ENCODE data around the gene C15orf40.
A peak's percentile ranks its signal among the peaks of the same experiment; 100 is the strongest.

The C15orf40 gene

DNA sequence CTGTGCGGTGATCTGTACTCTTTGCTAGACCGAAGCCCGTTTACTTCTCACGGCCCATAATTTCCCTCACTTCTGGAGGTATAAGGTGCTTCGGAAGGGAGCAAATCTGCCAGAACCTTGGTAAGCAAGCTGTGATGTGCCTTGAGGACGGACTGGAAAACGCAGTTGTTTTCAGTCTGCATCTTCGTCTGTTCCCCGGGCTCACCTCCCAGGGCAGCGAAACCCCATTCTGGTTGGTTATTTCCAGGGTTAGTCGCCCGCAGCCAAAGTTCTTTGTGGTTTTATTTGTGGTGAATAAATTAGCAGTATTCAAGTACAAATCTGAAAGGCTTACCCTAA lies 25.0 kb downstream of the C15orf40 start:
- WGBS, 2 donors (ENCODE audit: extremely low coverage in 2 of 2, insufficient read length in 2 of 2, insufficient replicate concordance in 1 of 2) = no CpG with 5 or more reads among the region's 12 CpGs
- peaks cover 5 to 7% of the 10 kb centered on the region in 2 donors for H3K4me1 ChIP-seq (ENCODE audit: control insufficient read depth in 2 of 2, insufficient read depth in 1 of 2, low read depth in 1 of 2, low read length in 2 of 2)
- peak overlapping the region; percentile 74 to 86 for H3K4me3 ChIP-seq (ENCODE audit: low read length in 2 of 2)

DNA sequence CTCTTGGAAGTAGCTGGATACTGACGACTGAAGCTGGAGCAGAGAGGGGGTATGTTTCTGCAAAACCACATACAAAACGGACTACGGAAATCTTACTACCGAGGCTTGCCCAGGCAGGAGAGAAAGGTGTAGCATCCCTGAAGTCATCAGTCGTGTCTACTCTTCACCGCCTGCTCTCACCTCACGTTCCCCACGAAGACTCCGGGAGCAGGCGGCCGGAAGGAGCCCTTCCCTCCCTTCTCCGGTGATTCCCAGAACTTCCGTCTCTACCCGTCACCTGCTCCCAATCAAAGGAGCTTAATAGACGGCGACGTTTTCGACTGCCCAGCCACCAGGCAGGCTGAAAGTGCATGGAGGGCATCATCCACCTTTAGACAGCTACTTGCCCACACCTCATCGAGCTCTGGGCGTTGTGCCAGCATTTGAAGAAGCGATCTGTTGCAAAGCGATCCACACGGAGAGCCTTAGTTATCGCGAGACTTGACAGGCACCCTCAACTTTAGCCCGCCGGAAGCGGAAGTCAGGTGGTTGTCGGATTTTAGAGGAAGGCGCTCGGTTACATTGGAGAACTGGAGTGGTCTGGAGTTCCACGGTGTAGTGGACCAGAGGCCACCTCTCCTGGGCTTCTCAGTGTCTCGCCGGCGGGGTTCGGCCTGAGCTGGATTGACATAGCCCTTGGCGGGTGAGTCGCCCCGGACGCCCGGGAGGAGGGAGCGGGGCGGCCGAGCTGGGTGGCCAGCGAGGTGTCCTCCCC lies 25.6 kb downstream of the C15orf40 start, which contains the start of gene RAMAC:
Gene RAMAC, plus strand, starts transcription at position 523 of the 754 bp plus-strand sequence. CDS start 2,809 bp downstream, outside the sequence.
- Histone ChIP-seq H2BK12ac (ENCODE audit: low read length) (no peak within 1 kb of the TSS), H3K4me1 (ENCODE audit: control insufficient read depth in 2 of 2, insufficient read depth in 1 of 2, low read depth in 1 of 2, low read length in 2 of 2) (peaks cover 9 to 10% of the 10 kb centered on the region in 2 donors), H3K27ac (replicated peaks; ENCODE audit: low read length) (no peak within 1 kb of the TSS), H4K91ac (ENCODE audit: low read depth, low read length, poor library complexity) (no peak within 1 kb of the TSS), H3K18ac (ENCODE audit: low read length) (peak within 1 kb of the TSS; percentile 95), H3K23ac (ENCODE audit: low read depth, low read length, poor library complexity) (peak within 1 kb of the TSS; percentile 67), H3K36me3 (replicated peaks in 1 of 2; ENCODE audit: control insufficient read depth in 2 of 2, insufficient read depth in 2 of 2, low read length in 2 of 2) (peaks cover 2 to 36% of the 10 kb centered on the region in 2 donors), H2BK5ac (ENCODE audit: low read length) (no peak within 1 kb of the TSS), H2BK15ac (ENCODE audit: low read length) (no peak within 1 kb of the TSS), H2AK5ac (ENCODE audit: low read depth, low read length) (no peak within 1 kb of the TSS), H3K27me3 (ENCODE audit: control insufficient read depth in 3 of 3, insufficient read depth in 3 of 3, low read depth in 1 of 3, low read length in 3 of 3) (no peaks in the 10 kb centered on the region), H4K8ac (ENCODE audit: low read depth, low read length) (no peak within 1 kb of the TSS), H3K9me3 (replicated peaks in 1 of 2; ENCODE audit: control insufficient read depth in 2 of 2, insufficient read depth in 1 of 2, low read depth in 1 of 2, low read length in 2 of 2) (peaks cover 0 to 3% of the 10 kb centered on the region in 2 donors), H3K4me3 (ENCODE audit: low read length in 2 of 2) (peak within 1 kb of the TSS; percentile 74 to 86), H3K9ac (ENCODE audit: low read depth, low read length, poor library complexity) (peak within 1 kb of the TSS; percentile 93), H2BK120ac (ENCODE audit: low read depth, low read length) (no peak within 1 kb of the TSS), H3K4me2 (ENCODE audit: insufficient read depth, low read length, poor library complexity, severe bottlenecking) (peak within 1 kb of the TSS; percentile 77), H2AFZ (ENCODE audit: low read length) (peak within 1 kb of the TSS; percentile 94), H3K4ac (ENCODE audit: low read length) (no peak within 1 kb of the TSS), H3K14ac (ENCODE audit: low read length) (peak within 1 kb of the TSS; percentile 67), H3K79me1 (ENCODE audit: low read depth, low read length) (peaks cover 5% of the 10 kb centered on the region)
- peak; percentile 82 for DNase-seq (ENCODE audit: low spot score)
- no CpG with 5 or more reads among the region's 45 CpGs for WGBS, 2 donors (ENCODE audit: extremely low coverage in 2 of 2, insufficient read length in 2 of 2, insufficient replicate concordance in 1 of 2)

More for the DNA sequence above, 25.0 kb downstream of the C15orf40 start:
- Histone ChIP-seq H3K23ac (ENCODE audit: low read depth, low read length, poor library complexity) (no peak overlapping the region), H3K18ac (ENCODE audit: low read length) (peak overlapping the region; percentile 66), H3K27ac (replicated peaks; ENCODE audit: low read length) (no peak overlapping the region), H2BK5ac (ENCODE audit: low read length) (no peak overlapping the region), H2BK120ac (ENCODE audit: low read depth, low read length) (no peak overlapping the region), H3K9ac (ENCODE audit: low read depth, low read length, poor library complexity) (peak overlapping the region; percentile 5), H3K36me3 (replicated peaks in 1 of 2; ENCODE audit: control insufficient read depth in 2 of 2, insufficient read depth in 2 of 2, low read length in 2 of 2) (peaks cover 2 to 40% of the 10 kb centered on the region in 2 donors), H3K9me3 (replicated peaks in 1 of 2; ENCODE audit: control insufficient read depth in 2 of 2, insufficient read depth in 1 of 2, low read depth in 1 of 2, low read length in 2 of 2) (peaks cover 0 to 3% of the 10 kb centered on the region in 2 donors), H4K91ac (ENCODE audit: low read depth, low read length, poor library complexity) (no peak overlapping the region), H2AFZ (ENCODE audit: low read length) (peak overlapping the region; percentile 94), H3K4me2 (ENCODE audit: insufficient read depth, low read length, poor library complexity, severe bottlenecking) (peak overlapping the region; percentile 77), H4K8ac (ENCODE audit: low read depth, low read length) (no peak overlapping the region), H2BK15ac (ENCODE audit: low read length) (no peak overlapping the region), H3K27me3 (ENCODE audit: control insufficient read depth in 3 of 3, insufficient read depth in 3 of 3, low read depth in 1 of 3, low read length in 3 of 3) (no peaks in the 10 kb centered on the region), H2BK12ac (ENCODE audit: low read length) (no peak overlapping the region), H3K14ac (ENCODE audit: low read length) (no peak overlapping the region), H2AK5ac (ENCODE audit: low read depth, low read length) (no peak overlapping the region), H3K4ac (ENCODE audit: low read length) (no peak overlapping the region), H3K79me1 (ENCODE audit: low read depth, low read length) (peaks cover 5% of the 10 kb centered on the region)
- no peak for DNase-seq (ENCODE audit: low spot score)

DNA sequence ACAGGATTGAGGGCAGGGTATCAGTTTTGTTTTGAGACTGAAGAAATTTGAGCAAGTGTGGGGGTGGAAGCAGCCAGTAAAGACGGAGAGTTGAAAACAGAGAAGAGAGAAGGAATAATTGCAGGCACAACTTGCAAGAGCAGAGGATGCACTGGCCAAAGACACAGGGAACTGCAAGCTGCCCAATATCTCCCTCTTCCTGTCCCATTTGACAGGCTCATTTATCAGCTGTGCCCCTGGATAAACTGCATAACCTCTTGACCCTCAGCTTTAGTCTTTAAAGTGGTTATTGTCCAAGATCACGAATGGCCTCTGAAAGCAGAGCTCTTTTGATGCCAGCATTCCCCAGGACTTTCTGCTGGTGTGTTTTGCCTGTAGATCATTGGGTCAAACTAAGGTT lies 30.5 kb downstream of the C15orf40 start:
- WGBS, 2 donors (ENCODE audit: extremely low coverage in 2 of 2, insufficient read length in 2 of 2, insufficient replicate concordance in 1 of 2) = no CpG with 5 or more reads among the region's 2 CpGs
- Histone ChIP-seq H4K91ac (ENCODE audit: low read depth, low read length, poor library complexity) (no peak overlapping the region), H3K14ac (ENCODE audit: low read length) (no peak overlapping the region), H3K9ac (ENCODE audit: low read depth, low read length, poor library complexity) (peak overlapping the region; percentile 54), H3K9me3 (replicated peaks in 1 of 2; ENCODE audit: control insufficient read depth in 2 of 2, insufficient read depth in 1 of 2, low read depth in 1 of 2, low read length in 2 of 2) (peaks cover 0 to 3% of the 10 kb centered on the region in 2 donors), H2BK12ac (ENCODE audit: low read length) (no peak overlapping the region), H3K79me1 (ENCODE audit: low read depth, low read length) (peaks cover 2% of the 10 kb centered on the region), H3K4ac (ENCODE audit: low read length) (no peak overlapping the region), H2BK120ac (ENCODE audit: low read depth, low read length) (no peak overlapping the region), H2AFZ (ENCODE audit: low read length) (no peak overlapping the region), H2BK15ac (ENCODE audit: low read length) (no peak overlapping the region), H3K18ac (ENCODE audit: low read length) (no peak overlapping the region), H3K27me3 (ENCODE audit: control insufficient read depth in 3 of 3, insufficient read depth in 3 of 3, low read depth in 1 of 3, low read length in 3 of 3) (no peaks in the 10 kb centered on the region), H2AK5ac (ENCODE audit: low read depth, low read length) (no peak overlapping the region), H3K36me3 (replicated peaks in 1 of 2; ENCODE audit: control insufficient read depth in 2 of 2, insufficient read depth in 2 of 2, low read length in 2 of 2) (peaks cover 0 to 12% of the 10 kb centered on the region in 2 donors), H3K4me1 (ENCODE audit: control insufficient read depth in 2 of 2, insufficient read depth in 1 of 2, low read depth in 1 of 2, low read length in 2 of 2) (peaks cover 9 to 12% of the 10 kb centered on the region in 2 donors), H2BK5ac (ENCODE audit: low read length) (no peak overlapping the region), H3K4me2 (ENCODE audit: insufficient read depth, low read length, poor library complexity, severe bottlenecking) (no peak overlapping the region), H3K23ac (ENCODE audit: low read depth, low read length, poor library complexity) (no peak overlapping the region), H4K8ac (ENCODE audit: low read depth, low read length) (no peak overlapping the region), H3K4me3 (ENCODE audit: low read length in 2 of 2) (no peak overlapping the region), H3K27ac (replicated peaks; ENCODE audit: low read length) (no peak overlapping the region)
- peak; percentile 24 for DNase-seq (ENCODE audit: low spot score)

DNA sequence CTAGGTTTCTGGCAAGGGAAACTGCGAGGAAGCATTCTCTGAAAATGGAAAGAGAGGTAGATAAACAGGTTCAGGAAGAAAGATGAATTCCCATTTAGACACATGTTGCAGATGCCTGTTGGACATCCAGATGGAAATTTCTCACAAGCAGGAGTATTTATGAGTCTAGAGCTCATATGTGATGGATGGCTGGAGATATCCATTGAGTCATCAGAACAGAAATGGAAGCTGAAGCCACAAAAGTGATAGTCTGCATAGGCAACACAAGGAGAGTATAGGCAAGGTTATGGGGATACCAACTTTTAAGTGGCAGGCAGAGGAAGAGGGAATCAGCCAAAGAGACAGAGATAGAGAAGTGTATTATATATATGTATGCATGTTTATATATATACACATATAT lies 31.7 kb downstream of the C15orf40 start:
- no peak overlapping the region for H3K9ac ChIP-seq (ENCODE audit: low read depth, low read length, poor library complexity)
- H3K4ac ChIP-seq (ENCODE audit: low read length) = no peak overlapping the region
- H3K27ac ChIP-seq (replicated peaks; ENCODE audit: low read length) = no peak overlapping the region
- no CpG with 5 or more reads among the region's 1 CpG for WGBS, 2 donors (ENCODE audit: extremely low coverage in 2 of 2, insufficient read length in 2 of 2, insufficient replicate concordance in 1 of 2)
- no peak overlapping the region for H3K18ac ChIP-seq (ENCODE audit: low read length)
- H2BK12ac ChIP-seq (ENCODE audit: low read length) = no peak overlapping the region
- no peak overlapping the region for H4K91ac ChIP-seq (ENCODE audit: low read depth, low read length, poor library complexity)
- H3K9me3 ChIP-seq (replicated peaks in 1 of 2; ENCODE audit: control insufficient read depth in 2 of 2, insufficient read depth in 1 of 2, low read depth in 1 of 2, low read length in 2 of 2) = no peaks in the 10 kb centered on the region
- no peak overlapping the region for H3K23ac ChIP-seq (ENCODE audit: low read depth, low read length, poor library complexity)
- H2AK5ac ChIP-seq (ENCODE audit: low read depth, low read length) = no peak overlapping the region
- no peaks in the 10 kb centered on the region for H3K27me3 ChIP-seq (ENCODE audit: control insufficient read depth in 3 of 3, insufficient read depth in 3 of 3, low read depth in 1 of 3, low read length in 3 of 3)
- no peak overlapping the region for H3K14ac ChIP-seq (ENCODE audit: low read length)
- DNase-seq (ENCODE audit: low spot score) = no peak
- H3K79me1 ChIP-seq (ENCODE audit: low read depth, low read length) = no peaks in the 10 kb centered on the region
- H3K4me1 ChIP-seq (ENCODE audit: control insufficient read depth in 2 of 2, insufficient read depth in 1 of 2, low read depth in 1 of 2, low read length in 2 of 2) = peaks cover 4 to 12% of the 10 kb centered on the region in 2 donors
- H2AFZ ChIP-seq (ENCODE audit: low read length) = no peak overlapping the region
- peaks cover 0 to 12% of the 10 kb centered on the region in 2 donors for H3K36me3 ChIP-seq (replicated peaks in 1 of 2; ENCODE audit: control insufficient read depth in 2 of 2, insufficient read depth in 2 of 2, low read length in 2 of 2)
- H4K8ac ChIP-seq (ENCODE audit: low read depth, low read length) = no peak overlapping the region
- no peak overlapping the region for H2BK5ac ChIP-seq (ENCODE audit: low read length)
- H3K4me2 ChIP-seq (ENCODE audit: insufficient read depth, low read length, poor library complexity, severe bottlenecking) = no peak overlapping the region
- no peak overlapping the region for H2BK120ac ChIP-seq (ENCODE audit: low read depth, low read length)
- no peak overlapping the region for H2BK15ac ChIP-seq (ENCODE audit: low read length)
- H3K4me3 ChIP-seq (ENCODE audit: low read length in 2 of 2) = no peak overlapping the region

Measured in neuronal stem cell (in vitro differentiated cells).